Nephron progenitor cell (in vitro differentiated cells): ENCODE results near the gene C3orf22.
A peak's percentile ranks its signal among the peaks of the same experiment; 100 is the strongest.

Experiments used
- DNase-seq: peaks from one replicate; pipeline ENCODE4 v3.0.0; 2021
- H3K27ac Mint-ChIP-seq: 2 replicates; pipeline ENCODE4 v1.8.0; 2021; ENCODE audit warnings: mild to moderate bottlenecking, moderate library complexity, mixed read lengths
- H3K27me3 Mint-ChIP-seq: 2 replicates; pipeline ENCODE4 v1.8.0; 2021; ENCODE audit warnings: mild to moderate bottlenecking, low read depth, mixed read lengths; ENCODE audit not compliant: poor library complexity
- H3K36me3 Mint-ChIP-seq: 2 replicates; pipeline ENCODE4 v1.8.0; 2021; ENCODE audit warnings: low read depth, mixed read lengths
- H3K4me1 Mint-ChIP-seq: 2 replicates; pipeline ENCODE4 v1.8.0; 2021; ENCODE audit warnings: mixed read lengths
- H3K4me3 Mint-ChIP-seq: 2 replicates; pipeline ENCODE4 v1.8.0; 2021; ENCODE audit warnings: mild to moderate bottlenecking, moderate library complexity, mixed read lengths
- H3K9me3 Mint-ChIP-seq: 2 replicates; pipeline ENCODE4 v1.8.0; 2021; ENCODE audit warnings: mild to moderate bottlenecking, moderate library complexity, mixed read lengths
- TF ChIP-seq, protein P1 (sequence below): fragments of 200-600 bp; sonication (generic); IDR thresholded peaks from 2 replicates; pipeline ENCODE4 v1.5.0; 2021; ENCODE audit warnings: antibody characterized with exemption

C3orf22 gene

DNA sequence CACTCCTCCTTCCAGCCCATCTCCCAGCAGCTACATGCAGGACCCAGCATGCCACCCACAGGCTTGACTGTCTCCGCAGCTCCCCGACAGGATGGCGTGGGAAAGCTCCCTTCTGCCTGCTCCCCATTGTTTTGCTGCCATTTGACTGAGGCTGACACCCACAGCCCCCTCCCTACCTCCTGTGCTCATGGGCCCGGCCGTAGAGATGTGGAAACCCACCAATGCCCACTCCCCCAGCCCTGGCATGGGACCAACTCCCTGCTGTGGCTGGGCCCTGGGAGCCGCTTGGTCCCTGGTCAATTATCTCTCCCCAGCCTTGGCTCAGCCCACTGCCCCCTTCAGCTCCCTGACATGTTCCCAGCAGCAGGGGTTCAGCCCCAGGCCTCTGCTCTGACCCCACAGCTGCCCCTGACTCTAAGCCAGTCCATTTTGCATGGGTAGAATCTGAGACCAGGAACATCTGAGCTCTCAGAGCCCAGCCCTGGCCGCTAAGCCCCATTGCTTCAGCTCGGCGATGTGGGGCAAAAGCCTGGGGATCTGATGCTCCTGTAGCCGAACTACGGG is 8.2 kb downstream of the C3orf22 start:
- no peak for DNase-seq
- Mint-ChIP-seq H3K27me3 (peaks cover 11% of the 10 kb centered on the region), H3K9me3 (no peaks in the 10 kb centered on the region), H3K4me3 (no peak overlapping the region), H3K4me1 (peaks cover 37% of the 10 kb centered on the region), H3K36me3 (no peaks in the 10 kb centered on the region), H3K27ac (no peak overlapping the region)
- TF ChIP-seq, protein P1, sequence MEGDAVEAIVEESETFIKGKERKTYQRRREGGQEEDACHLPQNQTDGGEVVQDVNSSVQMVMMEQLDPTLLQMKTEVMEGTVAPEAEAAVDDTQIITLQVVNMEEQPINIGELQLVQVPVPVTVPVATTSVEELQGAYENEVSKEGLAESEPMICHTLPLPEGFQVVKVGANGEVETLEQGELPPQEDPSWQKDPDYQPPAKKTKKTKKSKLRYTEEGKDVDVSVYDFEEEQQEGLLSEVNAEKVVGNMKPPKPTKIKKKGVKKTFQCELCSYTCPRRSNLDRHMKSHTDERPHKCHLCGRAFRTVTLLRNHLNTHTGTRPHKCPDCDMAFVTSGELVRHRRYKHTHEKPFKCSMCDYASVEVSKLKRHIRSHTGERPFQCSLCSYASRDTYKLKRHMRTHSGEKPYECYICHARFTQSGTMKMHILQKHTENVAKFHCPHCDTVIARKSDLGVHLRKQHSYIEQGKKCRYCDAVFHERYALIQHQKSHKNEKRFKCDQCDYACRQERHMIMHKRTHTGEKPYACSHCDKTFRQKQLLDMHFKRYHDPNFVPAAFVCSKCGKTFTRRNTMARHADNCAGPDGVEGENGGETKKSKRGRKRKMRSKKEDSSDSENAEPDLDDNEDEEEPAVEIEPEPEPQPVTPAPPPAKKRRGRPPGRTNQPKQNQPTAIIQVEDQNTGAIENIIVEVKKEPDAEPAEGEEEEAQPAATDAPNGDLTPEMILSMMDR = no peak

DNA sequence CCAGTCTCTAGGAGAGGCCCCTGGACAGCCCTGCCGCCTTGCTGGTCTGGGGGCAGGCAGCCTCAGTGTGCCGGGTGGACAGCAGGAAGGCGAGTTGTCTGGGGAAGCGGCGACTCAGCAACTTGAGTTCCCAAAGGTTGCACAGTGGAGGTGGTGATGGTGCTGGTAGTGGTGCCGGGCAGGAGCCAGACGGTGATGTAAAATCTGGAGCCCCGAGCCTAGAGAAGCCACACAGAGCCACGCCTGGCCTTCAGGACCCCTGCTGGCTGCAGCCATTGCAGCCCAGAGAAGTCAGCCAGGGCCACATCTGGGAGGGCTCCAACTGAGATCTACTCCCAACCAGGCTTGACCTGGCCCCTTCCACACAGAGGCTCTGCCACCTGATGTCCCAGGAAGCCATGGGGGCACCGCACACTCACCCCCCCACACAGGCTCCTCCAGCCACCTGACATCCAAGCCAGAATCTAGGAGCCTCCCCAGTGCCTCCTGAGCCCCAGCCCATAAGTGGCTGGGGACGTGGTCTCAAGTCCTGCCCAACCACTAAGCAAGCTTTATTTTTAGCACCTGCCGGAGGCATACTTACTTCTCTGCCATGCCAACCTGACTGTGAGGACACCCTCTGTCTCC is 8.8 kb downstream of the C3orf22 start:
- no peaks in the 10 kb centered on the region for H3K9me3 Mint-ChIP-seq
- DNase-seq = no peak
- H3K27me3 Mint-ChIP-seq = peaks cover 11% of the 10 kb centered on the region
- TF ChIP-seq, protein P1 = no peak
- H3K4me1 Mint-ChIP-seq = peaks cover 37% of the 10 kb centered on the region
- no peak overlapping the region for H3K4me3 Mint-ChIP-seq
- no peaks in the 10 kb centered on the region for H3K36me3 Mint-ChIP-seq
- H3K27ac Mint-ChIP-seq = no peak overlapping the region

DNA sequence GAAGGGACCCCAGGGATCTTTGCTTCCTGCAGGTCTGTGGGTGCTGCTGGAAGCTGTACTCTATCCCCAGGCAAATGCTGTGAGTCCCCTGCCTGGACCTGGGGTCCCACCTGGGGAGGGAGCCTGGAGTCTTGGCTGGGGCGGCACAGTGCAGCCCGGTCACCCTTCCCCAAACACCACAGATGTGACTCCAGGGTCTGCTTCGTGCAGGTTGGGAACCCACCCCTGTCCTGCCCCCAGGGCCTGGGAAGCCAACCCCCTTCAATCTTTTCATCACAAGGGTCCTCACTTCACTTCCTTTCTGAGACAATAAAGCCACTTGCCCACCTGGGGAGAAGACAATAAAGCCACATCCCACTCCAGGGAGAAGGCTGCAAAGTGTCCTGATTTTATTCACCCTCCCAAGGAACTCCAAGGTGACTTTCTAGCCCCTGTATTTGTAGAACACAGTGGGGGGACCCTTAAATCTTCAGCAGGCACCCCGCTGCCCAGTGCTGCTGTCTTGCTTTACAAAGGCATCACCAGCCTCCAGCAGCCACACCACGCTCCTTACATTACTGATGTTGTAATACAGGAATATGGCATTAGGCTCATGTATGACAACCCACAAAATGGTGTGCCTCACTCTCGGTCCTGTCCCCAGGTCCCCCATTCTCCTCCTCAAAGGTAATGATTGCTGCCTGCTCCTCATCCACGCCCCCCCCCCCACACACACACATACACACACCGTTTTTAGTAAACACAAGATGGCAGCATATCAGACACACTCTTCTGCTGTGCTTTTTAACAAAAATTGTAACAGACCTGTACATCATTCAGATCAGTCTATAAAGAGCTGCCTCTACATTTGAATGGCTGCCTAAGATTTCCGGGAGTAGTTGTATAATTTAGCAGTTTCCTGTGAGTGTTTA is 9.9 kb downstream of the C3orf22 start:
- TF ChIP-seq, protein P1 = no peak
- no peak overlapping the region for H3K27ac Mint-ChIP-seq
- H3K4me3 Mint-ChIP-seq = no peak overlapping the region
- no peak for DNase-seq
- peaks cover 41% of the 10 kb centered on the region for H3K4me1 Mint-ChIP-seq
- peaks cover 11% of the 10 kb centered on the region for H3K27me3 Mint-ChIP-seq
- no peaks in the 10 kb centered on the region for H3K36me3 Mint-ChIP-seq
- no peaks in the 10 kb centered on the region for H3K9me3 Mint-ChIP-seq

DNA sequence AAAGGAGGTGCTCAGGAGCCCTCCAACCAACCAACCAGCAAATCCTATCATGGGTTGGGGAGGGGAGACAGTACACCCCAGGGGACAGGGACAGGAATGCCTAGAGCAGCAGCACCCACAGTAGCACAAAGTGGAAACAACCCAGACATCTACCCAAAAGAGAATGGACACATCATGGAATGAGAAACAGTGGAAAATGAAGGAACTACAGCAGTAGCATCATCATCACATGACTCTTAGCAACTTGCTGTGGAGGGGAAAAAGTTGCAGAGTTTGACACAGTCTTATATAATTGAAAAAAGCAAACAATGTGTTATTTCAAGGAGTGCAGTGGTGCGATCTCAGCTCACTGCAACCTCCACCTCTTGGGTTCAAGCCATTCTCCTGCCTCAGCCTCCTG is 11.0 kb downstream of the C3orf22 start:
- DNase-seq = no peak
- H3K4me3 Mint-ChIP-seq = peak overlapping the region; percentile 25
- H3K4me1 Mint-ChIP-seq = peaks cover 50% of the 10 kb centered on the region
- no peak overlapping the region for H3K27ac Mint-ChIP-seq
- H3K9me3 Mint-ChIP-seq = no peaks in the 10 kb centered on the region
- TF ChIP-seq, protein P1 = no peak
- H3K36me3 Mint-ChIP-seq = no peaks in the 10 kb centered on the region
- peaks cover 7% of the 10 kb centered on the region for H3K27me3 Mint-ChIP-seq

DNA sequence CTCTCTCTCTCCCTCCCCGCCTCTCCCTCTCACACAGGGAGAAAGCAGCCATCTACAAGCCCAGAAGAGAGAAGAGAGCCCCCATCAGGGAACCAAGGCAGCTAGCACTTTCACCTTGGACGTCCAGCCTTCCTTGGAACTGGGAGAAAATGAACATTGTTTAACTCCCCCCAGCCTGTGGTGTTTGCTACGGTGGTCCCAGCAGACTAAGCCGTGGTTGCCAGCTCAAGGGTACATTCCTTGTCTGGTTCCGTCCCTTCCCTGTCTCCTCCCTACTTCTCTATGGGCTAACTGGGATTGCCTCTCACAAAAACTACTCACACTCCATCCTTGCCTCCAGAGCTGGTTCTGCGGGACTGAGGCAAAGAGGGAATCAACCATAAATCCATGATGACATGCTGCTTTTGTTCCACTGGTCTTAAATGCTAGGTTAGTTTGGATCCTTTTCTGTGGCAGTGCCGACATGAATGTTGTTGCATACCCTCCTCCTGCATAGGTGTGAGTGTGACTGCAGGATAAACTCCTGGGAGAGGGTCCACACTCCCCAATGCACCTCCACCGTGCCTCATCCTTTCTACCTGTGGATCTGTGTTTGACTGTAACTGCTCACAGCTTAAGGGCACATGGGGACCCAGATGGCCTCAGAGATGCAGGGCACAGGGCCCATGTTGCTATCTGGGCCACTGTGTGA is 12.0 kb downstream of the C3orf22 start:
- Mint-ChIP-seq H3K4me1 (peaks cover 50% of the 10 kb centered on the region), H3K27me3 (peaks cover 7% of the 10 kb centered on the region), H3K9me3 (no peaks in the 10 kb centered on the region), H3K4me3 (no peak overlapping the region), H3K27ac (no peak overlapping the region), H3K36me3 (no peaks in the 10 kb centered on the region)
- DNase-seq = no peak
- TF ChIP-seq, protein P1 = no peak
